ENCODE data around the gene CAMP.
A peak's percentile ranks its signal among the peaks of the same experiment; 100 is the strongest.

The CAMP gene

GRCh38 chr3:48240000-48240963 lies 17.0 kb downstream of the CAMP start:
- H3K4me3 ChIP-seq: peak overlapping the region; percentile 79
- DNase-seq (ENCODE audit: low read depth, low spot score): no peak

GRCh38 chr3:48241796-48242455 lies 18.6 kb downstream of the CAMP start:
- H3K36me3 ChIP-seq (ENCODE audit: insufficient read depth, low read length): no peaks in the 10 kb centered on the region
- no peak for TF ChIP-seq FOXP2 (optimal IDR thresholded peaks at IDR 0.05; ENCODE audit: control extremely low read depth, extremely low read length, insufficient read depth)
- no peak for TF ChIP-seq EZH2 (IDR thresholded peaks at IDR 0.05)
- no peak for TF ChIP-seq POLR2AphosphoS5 (IDR thresholded peaks at IDR 0.05; ENCODE audit: borderline replicate concordance, low read depth, low read length)
- DNase-seq (ENCODE audit: low read depth, low spot score): no peak
- H3K9me3 ChIP-seq (ENCODE audit: low read depth, low read length): no peaks in the 10 kb centered on the region
- no peak overlapping the region for H3K9ac ChIP-seq (ENCODE audit: insufficient read length)
- no peak overlapping the region for H3K27ac ChIP-seq
- peak overlapping the region; percentile 79 for H3K4me3 ChIP-seq

More at GRCh38 chr3:48240000-48240963, 17.0 kb downstream of the CAMP start:
- TF ChIP-seq POLR2AphosphoS5 (IDR thresholded peaks at IDR 0.05; ENCODE audit: borderline replicate concordance, low read depth, low read length): no peak
- no peak for TF ChIP-seq FOXP2 (optimal IDR thresholded peaks at IDR 0.05; ENCODE audit: control extremely low read depth, extremely low read length, insufficient read depth)
- no peak for TF ChIP-seq EZH2 (IDR thresholded peaks at IDR 0.05)
- Histone ChIP-seq H3K9me3 (ENCODE audit: low read depth, low read length) (no peaks in the 10 kb centered on the region), H3K27ac (0 out of 2 replicates have a peak overlapping the region, but pooled peaks have one; percentile 2), H3K9ac (ENCODE audit: insufficient read length) (no peak overlapping the region), H3K36me3 (ENCODE audit: insufficient read depth, low read length) (no peaks in the 10 kb centered on the region)

- no peak for DNase-seq (ENCODE audit: low read depth, low spot score)
- H3K9me3 ChIP-seq (ENCODE audit: low read depth, low read length): no peaks in the 10 kb centered on the region
- H3K4me3 ChIP-seq: no peak overlapping the region
- H3K27ac ChIP-seq: no peak overlapping the region
- no peak for TF ChIP-seq POLR2AphosphoS5 (IDR thresholded peaks at IDR 0.05; ENCODE audit: borderline replicate concordance, low read depth, low read length)
- no peak for TF ChIP-seq FOXP2 (optimal IDR thresholded peaks at IDR 0.05; ENCODE audit: control extremely low read depth, extremely low read length, insufficient read depth)
- TF ChIP-seq EZH2 (IDR thresholded peaks at IDR 0.05): no peak
- no peaks in the 10 kb centered on the region for H3K36me3 ChIP-seq (ENCODE audit: insufficient read depth, low read length)
- no peak overlapping the region for H3K9ac ChIP-seq (ENCODE audit: insufficient read length)
These were observed 20.6 kb downstream of the CAMP start for GRCh38 chr3:48243886-48244285.

GRCh38 chr3:48244461-48244860 lies 21.2 kb downstream of the CAMP start:
- H3K27ac ChIP-seq: no peak overlapping the region
- no peak overlapping the region for H3K4me3 ChIP-seq
- H3K9ac ChIP-seq (ENCODE audit: insufficient read length): no peak overlapping the region
- DNase-seq (ENCODE audit: low read depth, low spot score): no peak
- H3K36me3 ChIP-seq (ENCODE audit: insufficient read depth, low read length): peaks cover 3% of the 10 kb centered on the region; the same call in 1 of the 2 replicates
- H3K9me3 ChIP-seq (ENCODE audit: low read depth, low read length): no peaks in the 10 kb centered on the region
- TF ChIP-seq EZH2 (IDR thresholded peaks at IDR 0.05): no peak
- no peak for TF ChIP-seq POLR2AphosphoS5 (IDR thresholded peaks at IDR 0.05; ENCODE audit: borderline replicate concordance, low read depth, low read length)
- TF ChIP-seq FOXP2 (optimal IDR thresholded peaks at IDR 0.05; ENCODE audit: control extremely low read depth, extremely low read length, insufficient read depth): no peak

GRCh38 chr3:48245136-48245535 lies 21.8 kb downstream of the CAMP start:
- H3K4me3 ChIP-seq: no peak overlapping the region
- no peak for DNase-seq (ENCODE audit: low read depth, low spot score)
- H3K9ac ChIP-seq (ENCODE audit: insufficient read length): no peak overlapping the region
- no peak overlapping the region for H3K27ac ChIP-seq
- H3K36me3 ChIP-seq (ENCODE audit: insufficient read depth, low read length): peaks cover 4% of the 10 kb centered on the region; the same call in 1 of the 2 replicates
- no peaks in the 10 kb centered on the region for H3K9me3 ChIP-seq (ENCODE audit: low read depth, low read length)
- TF ChIP-seq FOXP2 (optimal IDR thresholded peaks at IDR 0.05; ENCODE audit: control extremely low read depth, extremely low read length, insufficient read depth): no peak
- no peak for TF ChIP-seq EZH2 (IDR thresholded peaks at IDR 0.05)
- no peak for TF ChIP-seq POLR2AphosphoS5 (IDR thresholded peaks at IDR 0.05; ENCODE audit: borderline replicate concordance, low read depth, low read length)

- Histone ChIP-seq H3K4me3 (no peak overlapping the region), H3K36me3 (ENCODE audit: insufficient read depth, low read length) (peaks cover 4% of the 10 kb centered on the region; the same call in 1 of the 2 replicates), H3K27ac (peak overlapping the region; percentile 69), H3K9ac (ENCODE audit: insufficient read length) (no peak overlapping the region), H3K9me3 (ENCODE audit: low read depth, low read length) (no peaks in the 10 kb centered on the region)
- no peak for DNase-seq (ENCODE audit: low read depth, low spot score)
- TF ChIP-seq EZH2 (IDR thresholded peaks at IDR 0.05) (no peak), POLR2AphosphoS5 (IDR thresholded peaks at IDR 0.05; ENCODE audit: borderline replicate concordance, low read depth, low read length) (no peak), FOXP2 (optimal IDR thresholded peaks at IDR 0.05; ENCODE audit: control extremely low read depth, extremely low read length, insufficient read depth) (no peak)
These were observed 24.1 kb downstream of the CAMP start for GRCh38 chr3:48247401-48247811.

- DNase-seq (ENCODE audit: low read depth, low spot score): no peak
- Histone ChIP-seq H3K9me3 (ENCODE audit: low read depth, low read length) (no peaks in the 10 kb centered on the region), H3K4me3 (no peak overlapping the region), H3K36me3 (ENCODE audit: insufficient read depth, low read length) (peaks cover 4% of the 10 kb centered on the region; the same call in 1 of the 2 replicates), H3K27ac (peak overlapping the region; percentile 69; the same call in 1 of the 2 replicates), H3K9ac (ENCODE audit: insufficient read length) (no peak overlapping the region)
- TF ChIP-seq FOXP2 (optimal IDR thresholded peaks at IDR 0.05; ENCODE audit: control extremely low read depth, extremely low read length, insufficient read depth) (no peak), POLR2AphosphoS5 (IDR thresholded peaks at IDR 0.05; ENCODE audit: borderline replicate concordance, low read depth, low read length) (no peak), EZH2 (IDR thresholded peaks at IDR 0.05) (no peak)
These were observed 25.0 kb downstream of the CAMP start for GRCh38 chr3:48248095-48248850.
